HEK293 (cell line): ENCODE data around the gene SIRPA.

Source experiments
- CTCF ChIA-PET: fragments of 350-600 bp; formaldehyde crosslinking; extraction: SDS; loops from one replicate; lab custom pipeline; 2021; ENCODE audit warnings: antibody characterized with exemption; lab: Yijun Ruan, JAX
- POLR2A ChIA-PET: fragments of 300-600 bp; formaldehyde crosslinking; extraction: SDS; loops from one replicate; lab custom pipeline; 2020; ENCODE audit warnings: antibody characterized with exemption, inconsistent platforms; lab: Yijun Ruan, JAX
- H3K27ac ChIP-seq: fragments of 200-500 bp; sonication (Bioruptor generic); 2 replicates; pipeline ENCODE4 v1.5.1; 2014; ENCODE audit warnings: low read depth, low read length, control low read depth, inconsistent platforms; ENCODE audit errors: extremely low read depth
- H3K36me3 ChIP-seq, 2 experiments: fragments of 200-500 bp in 1 of 2; sonication (Bioruptor generic) in 1 of 2; 1 replicate in 1 of 2; 2 replicates in 1 of 2; pipeline ENCODE4 v1.5.1; 2014 to 2017; ENCODE audit warnings: inconsistent platforms in 2 of 2, low read length in 2 of 2; ENCODE audit not compliant: control insufficient read depth in 2 of 2, insufficient read depth in 1 of 2
- H3K4me1 ChIP-seq: fragments of 200-500 bp; sonication (Bioruptor generic); 2 replicates; pipeline ENCODE4 v1.5.1; 2014; ENCODE audit warnings: mild to moderate bottlenecking, low read length, inconsistent platforms; ENCODE audit not compliant: control insufficient read depth, insufficient read depth
- H3K4me3 ChIP-seq: 2 replicates; pipeline ENCODE4 v1.5.1; 2011; ENCODE audit warnings: low read depth, mild to moderate bottlenecking, control low read depth, low read length, moderate library complexity
- H3K9me3 ChIP-seq: fragments of 200-500 bp; sonication (Bioruptor generic); 2 replicates; pipeline ENCODE4 v1.5.1; 2014; ENCODE audit warnings: low read depth, low read length, inconsistent platforms; ENCODE audit not compliant: control insufficient read depth, insufficient read depth
- BCL11B ChIP-seq: fragments of 450-650 bp; formaldehyde crosslinking; IDR thresholded peaks from 2 replicates; pipeline ENCODE4 v1.5.1; 2016; ENCODE audit warnings: low read depth, missing biosample characterization, missing genetic modification characterization
- EGR2 ChIP-seq: fragments of 450-650 bp; formaldehyde crosslinking; IDR thresholded peaks from 2 replicates; pipeline ENCODE4 v1.5.1; 2016; ENCODE audit warnings: low read depth, missing biosample characterization, missing genetic modification characterization
- GLI2 ChIP-seq: fragments of 450-650 bp; formaldehyde crosslinking; IDR thresholded peaks from 2 replicates; pipeline ENCODE4; 2017; ENCODE audit warnings: missing biosample characterization, missing genetic modification characterization, low read depth, borderline replicate concordance
- KLF1 ChIP-seq: fragments of 450-650 bp; formaldehyde crosslinking; IDR thresholded peaks from 2 replicates; pipeline ENCODE4 v1.5.1; 2016; ENCODE audit warnings: missing biosample characterization, missing genetic modification characterization
- KLF7 ChIP-seq: fragments of 450-650 bp; formaldehyde crosslinking; IDR thresholded peaks from 2 replicates; pipeline ENCODE4 v1.5.1; 2016; ENCODE audit warnings: missing biosample characterization, missing genetic modification characterization, borderline replicate concordance
- KLF8 ChIP-seq: fragments of 450-650 bp; formaldehyde crosslinking; IDR thresholded peaks from 2 replicates; pipeline ENCODE4 v1.5.1; 2016; ENCODE audit warnings: missing biosample characterization, missing genetic modification characterization
- ZFP69B ChIP-seq: fragments of 450-650 bp; formaldehyde crosslinking; IDR thresholded peaks from 2 replicates; pipeline ENCODE4 v1.5.1; 2016; ENCODE audit warnings: missing biosample characterization, missing genetic modification characterization
- ZNF221 ChIP-seq: fragments of 450-650 bp; formaldehyde crosslinking; IDR thresholded peaks from 2 replicates; pipeline ENCODE4 v1.5.1; 2017; ENCODE audit warnings: missing biosample characterization, missing genetic modification characterization, borderline replicate concordance
- ZNF404 ChIP-seq: fragments of 450-650 bp; formaldehyde crosslinking; IDR thresholded peaks from 2 replicates; pipeline ENCODE4 v1.5.1; 2017; ENCODE audit warnings: missing biosample characterization, missing genetic modification characterization
- ZNF571 ChIP-seq: fragments of 450-650 bp; formaldehyde crosslinking; IDR thresholded peaks from 2 replicates; pipeline ENCODE4 v1.5.0; 2017; ENCODE audit warnings: missing biosample characterization, missing genetic modification characterization
- ZNF610 ChIP-seq: fragments of 450-650 bp; formaldehyde crosslinking; IDR thresholded peaks from 2 replicates; pipeline ENCODE4 v1.5.1; 2016; ENCODE audit warnings: missing biosample characterization, missing genetic modification characterization, borderline replicate concordance
- ZNF623 ChIP-seq: fragments of 450-650 bp; formaldehyde crosslinking; IDR thresholded peaks from 2 replicates; pipeline ENCODE4 v1.5.1; 2016; ENCODE audit warnings: missing biosample characterization, missing genetic modification characterization
- ZNF664 ChIP-seq: fragments of 450-650 bp; formaldehyde crosslinking; IDR thresholded peaks from 2 replicates; pipeline ENCODE4 v1.5.1; 2016; ENCODE audit warnings: missing biosample characterization, missing genetic modification characterization
- ZNF785 ChIP-seq: fragments of 450-650 bp; formaldehyde crosslinking; IDR thresholded peaks from 2 replicates; pipeline ENCODE4 v1.5.1; 2016; ENCODE audit warnings: missing biosample characterization, missing genetic modification characterization
- ZSCAN23 ChIP-seq: fragments of 450-650 bp; formaldehyde crosslinking; IDR thresholded peaks from 2 replicates; pipeline ENCODE4 v1.5.1; 2016; ENCODE audit warnings: missing biosample characterization, missing genetic modification characterization
- TF ChIP-seq, protein P1 (sequence below): fragments of 450-650 bp; formaldehyde crosslinking; IDR thresholded peaks from 2 replicates; pipeline ENCODE4 v1.5.1; 2016; ENCODE audit warnings: missing biosample characterization, missing genetic modification characterization
- TF ChIP-seq, protein P2 (sequence below): fragments of 450-650 bp; formaldehyde crosslinking; IDR thresholded peaks from 2 replicates; pipeline ENCODE4 v1.5.1; 2016; ENCODE audit warnings: missing biosample characterization, missing genetic modification characterization
- TF ChIP-seq, protein P3 (sequence below): fragments of 450-650 bp; formaldehyde crosslinking; IDR thresholded peaks from 2 replicates; pipeline ENCODE4 v1.5.1; 2017; ENCODE audit warnings: missing biosample characterization, mild to moderate bottlenecking, missing genetic modification characterization, moderate library complexity
- TF ChIP-seq, protein P4 (sequence below): fragments of 450-650 bp; formaldehyde crosslinking; IDR thresholded peaks from 2 replicates; pipeline ENCODE4 v1.5.1; 2016; ENCODE audit warnings: missing biosample characterization, missing genetic modification characterization, low read depth

Gene SIRPA

DNA sequence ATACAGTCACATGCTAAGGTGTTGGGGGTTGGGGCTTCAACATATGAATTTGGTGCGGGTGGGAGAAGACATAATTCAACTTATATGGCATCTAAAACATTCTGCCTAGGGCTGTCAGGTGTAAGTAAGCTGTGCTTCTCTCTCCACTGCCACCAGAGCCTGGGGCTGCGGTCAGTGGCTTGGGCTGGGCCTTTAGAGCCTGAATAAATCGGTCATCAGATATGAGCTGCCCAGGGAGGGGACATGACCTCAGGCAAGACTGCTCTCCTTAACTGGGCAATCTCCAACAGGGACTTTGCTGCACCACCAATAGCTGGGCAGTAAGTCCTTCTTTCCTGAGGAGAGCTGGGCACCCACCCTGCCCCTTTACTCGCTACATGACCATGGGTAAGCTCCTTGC is 24.9 kb upstream of the SIRPA start (continued):
- TF ChIP-seq, protein P1, sequence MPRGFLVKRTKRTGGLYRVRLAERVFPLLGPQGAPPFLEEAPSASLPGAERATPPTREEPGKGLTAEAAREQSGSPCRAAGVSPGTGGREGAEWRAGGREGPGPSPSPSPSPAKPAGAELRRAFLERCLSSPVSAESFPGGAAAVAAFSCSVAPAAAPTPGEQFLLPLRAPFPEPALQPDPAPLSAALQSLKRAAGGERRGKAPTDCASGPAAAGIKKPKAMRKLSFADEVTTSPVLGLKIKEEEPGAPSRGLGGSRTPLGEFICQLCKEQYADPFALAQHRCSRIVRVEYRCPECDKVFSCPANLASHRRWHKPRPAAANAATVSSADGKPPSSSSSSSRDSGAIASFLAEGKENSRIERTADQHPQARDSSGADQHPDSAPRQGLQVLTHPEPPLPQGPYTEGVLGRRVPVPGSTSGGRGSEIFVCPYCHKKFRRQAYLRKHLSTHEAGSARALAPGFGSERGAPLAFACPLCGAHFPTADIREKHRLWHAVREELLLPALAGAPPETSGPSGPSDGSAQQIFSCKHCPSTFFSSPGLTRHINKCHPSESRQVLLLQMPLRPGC = no peak
- TF ChIP-seq BCL11B (tag by site-specific recombination) (no peak), KLF8 (tag by site-specific recombination) (no peak), ZNF221 (no peak)
- TF ChIP-seq, protein P2, sequence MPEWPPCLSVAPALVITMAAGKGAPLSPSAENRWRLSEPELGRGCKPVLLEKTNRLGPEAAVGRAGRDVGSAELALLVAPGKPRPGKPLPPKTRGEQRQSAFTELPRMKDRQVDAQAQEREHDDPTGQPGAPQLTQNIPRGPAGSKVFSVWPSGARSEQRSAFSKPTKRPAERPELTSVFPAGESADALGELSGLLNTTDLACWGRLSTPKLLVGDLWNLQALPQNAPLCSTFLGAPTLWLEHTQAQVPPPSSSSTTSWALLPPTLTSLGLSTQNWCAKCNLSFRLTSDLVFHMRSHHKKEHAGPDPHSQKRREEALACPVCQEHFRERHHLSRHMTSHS (tag by site-specific recombination) = no peak

DNA sequence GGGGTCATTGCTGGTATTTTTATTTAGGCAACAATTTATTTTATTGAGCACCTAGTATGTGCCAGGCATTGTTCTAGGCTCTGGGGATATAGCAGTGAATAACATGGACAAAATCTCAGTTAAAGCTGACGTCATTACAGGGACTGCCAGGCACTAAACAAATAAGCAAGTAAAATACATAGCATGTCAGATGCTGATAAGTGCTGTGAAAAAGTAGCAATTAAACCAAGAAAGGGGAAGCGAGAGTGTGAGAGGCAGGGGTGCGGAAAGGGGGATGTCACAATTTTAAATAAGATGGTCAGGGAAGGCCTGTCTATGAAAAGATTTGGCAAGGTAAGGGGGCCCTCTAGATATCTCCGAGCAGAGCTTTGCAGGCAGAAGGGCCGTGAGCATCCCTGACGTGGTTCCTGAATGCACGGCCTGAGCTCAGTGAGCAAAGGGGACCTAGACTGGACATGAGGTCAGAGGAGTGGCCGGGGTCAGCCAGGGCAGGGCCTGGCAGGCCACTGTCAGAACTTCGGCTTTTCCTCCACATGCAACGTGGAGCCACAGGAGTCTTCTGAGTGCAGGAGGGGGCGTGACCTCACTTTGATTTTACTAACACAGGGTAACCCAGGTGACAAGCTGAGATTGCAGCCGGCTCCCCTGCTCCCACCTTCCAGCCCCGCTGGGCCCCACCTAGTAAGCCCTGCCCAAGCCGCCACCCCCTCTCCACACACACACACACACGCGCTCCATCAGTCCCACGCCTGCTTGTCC is 24.2 kb upstream of the SIRPA start:
- Histone ChIP-seq H3K4me3 (no peak overlapping the region), H3K9me3 (no peaks in the 10 kb centered on the region), H3K27ac (no peak overlapping the region), H3K36me3 (no peaks in the 10 kb centered on the region), H3K4me1 (no peaks in the 10 kb centered on the region)
- ChIA-PET CTCF (interaction anchor here (0.6 kb wide), 2 partner anchors 327 to 1686 kb away, joined by 3 to 4 read pairs; no protein-coding TSS in a partner anchor), POLR2A (no interaction called here)
- TF ChIP-seq ZSCAN23 (no peak), EGR2 (tag by site-specific recombination) (peak; percentile 37; the same call in 1 of the 2 replicates), ZNF785 (no peak), KLF1 (peak; percentile 98), KLF7 (tag by site-specific recombination) (no peak), ZNF571 (tag by site-specific recombination) (no peak), ZNF664 (peak; percentile 83), ZNF610 (tag by site-specific recombination) (no peak), ZNF623 (tag by site-specific recombination) (no peak), GLI2 (tag by site-specific recombination) (no peak), ZNF404 (no peak), ZFP69B (tag by site-specific recombination) (no peak)
- TF ChIP-seq, protein P3, sequence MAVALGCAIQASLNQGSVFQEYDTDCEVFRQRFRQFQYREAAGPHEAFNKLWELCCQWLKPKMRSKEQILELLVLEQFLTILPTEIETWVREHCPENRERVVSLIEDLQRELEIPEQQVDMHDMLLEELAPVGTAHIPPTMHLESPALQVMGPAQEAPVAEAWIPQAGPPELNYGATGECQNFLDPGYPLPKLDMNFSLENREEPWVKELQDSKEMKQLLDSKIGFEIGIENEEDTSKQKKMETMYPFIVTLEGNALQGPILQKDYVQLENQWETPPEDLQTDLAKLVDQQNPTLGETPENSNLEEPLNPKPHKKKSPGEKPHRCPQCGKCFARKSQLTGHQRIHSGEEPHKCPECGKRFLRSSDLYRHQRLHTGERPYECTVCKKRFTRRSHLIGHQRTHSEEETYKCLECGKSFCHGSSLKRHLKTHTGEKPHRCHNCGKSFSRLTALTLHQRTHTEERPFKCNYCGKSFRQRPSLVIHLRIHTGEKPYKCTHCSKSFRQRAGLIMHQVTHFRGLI = no peak
- TF ChIP-seq, protein P4, sequence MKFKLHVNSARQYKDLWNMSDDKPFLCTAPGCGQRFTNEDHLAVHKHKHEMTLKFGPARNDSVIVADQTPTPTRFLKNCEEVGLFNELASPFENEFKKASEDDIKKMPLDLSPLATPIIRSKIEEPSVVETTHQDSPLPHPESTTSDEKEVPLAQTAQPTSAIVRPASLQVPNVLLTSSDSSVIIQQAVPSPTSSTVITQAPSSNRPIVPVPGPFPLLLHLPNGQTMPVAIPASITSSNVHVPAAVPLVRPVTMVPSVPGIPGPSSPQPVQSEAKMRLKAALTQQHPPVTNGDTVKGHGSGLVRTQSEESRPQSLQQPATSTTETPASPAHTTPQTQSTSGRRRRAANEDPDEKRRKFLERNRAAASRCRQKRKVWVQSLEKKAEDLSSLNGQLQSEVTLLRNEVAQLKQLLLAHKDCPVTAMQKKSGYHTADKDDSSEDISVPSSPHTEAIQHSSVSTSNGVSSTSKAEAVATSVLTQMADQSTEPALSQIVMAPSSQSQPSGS (tag by site-specific recombination) = peak; percentile 79
